ENCODE results near the gene FAM174B.

Gene FAM174B

GRCh38 chr15:92666780-92667179, 11.2 kb upstream of the FAM174B start:
- H3K4me3 ChIP-seq, result no peak overlapping the region
- peak overlapping the region; percentile 32 for H3K4me2 ChIP-seq
- H3K27me3 ChIP-seq, result no peaks in the 10 kb centered on the region
- H3K4me1 ChIP-seq, result peaks cover 29% of the 10 kb centered on the region
- H3K9me3 ChIP-seq, result no peaks in the 10 kb centered on the region
- no peak overlapping the region for H3K9ac ChIP-seq
- H3K36me3 ChIP-seq, result no peaks in the 10 kb centered on the region
- no peak overlapping the region for H3K27ac ChIP-seq
- TF ChIP-seq Cebpa-rat (IDR thresholded peaks at IDR 0.05), result no peak
- no peaks in the 10 kb centered on the region for H4K20me1 ChIP-seq

GRCh38 chr15:92665100-92665555, 9.6 kb upstream of the FAM174B start:
- Histone ChIP-seq H3K4me2 (no peak overlapping the region), H4K20me1 (no peaks in the 10 kb centered on the region), H3K9ac (no peak overlapping the region), H3K9me3 (no peaks in the 10 kb centered on the region), H3K4me1 (peaks cover 29% of the 10 kb centered on the region), H3K27ac (no peak overlapping the region), H3K36me3 (no peaks in the 10 kb centered on the region), H3K4me3 (no peak overlapping the region), H3K27me3 (no peaks in the 10 kb centered on the region)
- no peak for TF ChIP-seq Cebpa-rat (IDR thresholded peaks at IDR 0.05)

- Histone ChIP-seq H3K27ac (no peak overlapping the region), H3K27me3 (no peaks in the 10 kb centered on the region), H4K20me1 (no peaks in the 10 kb centered on the region), H3K36me3 (no peaks in the 10 kb centered on the region), H3K4me3 (no peak overlapping the region), H3K4me2 (no peak overlapping the region), H3K4me1 (peaks cover 29% of the 10 kb centered on the region), H3K9me3 (no peaks in the 10 kb centered on the region), H3K9ac (no peak overlapping the region)
- no peak for TF ChIP-seq Cebpa-rat (IDR thresholded peaks at IDR 0.05)
Observed at GRCh38 chr15:92664178-92664900, 8.8 kb upstream of the FAM174B start.

DNA sequence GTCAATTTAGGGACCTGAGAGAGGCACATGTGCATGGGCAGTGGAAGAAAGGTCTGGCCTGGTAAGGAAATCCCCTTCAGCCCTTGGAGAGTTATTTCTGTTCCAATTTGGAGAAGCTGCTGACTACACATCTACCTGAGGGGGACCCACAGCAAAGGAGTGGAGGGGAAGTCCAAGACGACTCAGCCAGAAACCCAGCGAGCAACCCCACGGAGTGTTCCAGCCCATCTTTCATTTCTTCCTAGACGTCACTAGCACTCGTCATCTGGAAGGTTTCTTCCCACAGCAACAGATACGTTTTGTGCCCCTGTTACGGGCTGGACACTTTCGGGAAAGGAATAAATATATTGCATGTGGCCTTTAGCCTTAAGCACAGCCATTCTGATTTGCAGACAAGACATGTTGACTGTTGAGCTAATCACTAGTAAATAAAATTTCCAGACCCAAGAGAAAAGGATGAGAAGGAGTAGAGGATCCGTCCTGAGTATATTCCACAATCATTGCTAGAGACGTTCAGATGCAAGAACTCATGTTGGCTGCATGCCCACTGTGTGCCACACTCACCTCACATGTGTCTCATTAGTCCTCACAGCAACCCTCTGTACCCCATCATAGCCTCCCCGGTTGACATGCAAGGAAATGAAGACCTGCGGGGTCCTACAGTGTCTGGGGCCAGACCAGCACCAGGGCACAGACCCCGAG, 7.8 kb upstream of the FAM174B start:
- no peaks in the 10 kb centered on the region for H3K27me3 ChIP-seq
- peaks cover 29% of the 10 kb centered on the region for H3K4me1 ChIP-seq
- no peak overlapping the region for H3K4me3 ChIP-seq
- TF ChIP-seq Cebpa-rat (IDR thresholded peaks at IDR 0.05), result no peak
- no peak overlapping the region for H3K9ac ChIP-seq
- no peaks in the 10 kb centered on the region for H4K20me1 ChIP-seq
- H3K4me2 ChIP-seq, result no peak overlapping the region
- H3K27ac ChIP-seq, result no peak overlapping the region
- H3K9me3 ChIP-seq, result no peaks in the 10 kb centered on the region
- no peaks in the 10 kb centered on the region for H3K36me3 ChIP-seq

GRCh38 chr15:92662762-92663161, 7.2 kb upstream of the FAM174B start:
- Histone ChIP-seq H3K4me1 (peaks cover 24% of the 10 kb centered on the region), H3K4me3 (no peak overlapping the region), H3K4me2 (no peak overlapping the region), H3K27ac (no peak overlapping the region), H4K20me1 (no peaks in the 10 kb centered on the region), H3K9ac (no peak overlapping the region), H3K9me3 (no peaks in the 10 kb centered on the region), H3K36me3 (no peaks in the 10 kb centered on the region), H3K27me3 (no peaks in the 10 kb centered on the region)
- TF ChIP-seq Cebpa-rat (IDR thresholded peaks at IDR 0.05), result no peak

GRCh38 chr15:92661956-92662355, 6.4 kb upstream of the FAM174B start:
- Histone ChIP-seq H3K27ac (no peak overlapping the region), H3K9ac (no peak overlapping the region), H3K27me3 (peaks cover 2% of the 10 kb centered on the region), H3K36me3 (no peaks in the 10 kb centered on the region), H3K4me2 (no peak overlapping the region), H3K9me3 (no peaks in the 10 kb centered on the region), H3K4me1 (peaks cover 16% of the 10 kb centered on the region), H3K4me3 (no peak overlapping the region), H4K20me1 (no peaks in the 10 kb centered on the region)
- no peak for TF ChIP-seq Cebpa-rat (IDR thresholded peaks at IDR 0.05)

GRCh38 chr15:92661069-92661468, 5.5 kb upstream of the FAM174B start:
- Histone ChIP-seq H3K4me1 (peaks cover 7% of the 10 kb centered on the region), H3K27me3 (peaks cover 11% of the 10 kb centered on the region), H3K27ac (no peak overlapping the region), H4K20me1 (no peaks in the 10 kb centered on the region), H3K4me2 (no peak overlapping the region), H3K36me3 (no peaks in the 10 kb centered on the region), H3K9ac (no peak overlapping the region), H3K4me3 (no peak overlapping the region), H3K9me3 (peaks cover 8% of the 10 kb centered on the region)
- TF ChIP-seq Cebpa-rat (IDR thresholded peaks at IDR 0.05), result no peak

DNA sequence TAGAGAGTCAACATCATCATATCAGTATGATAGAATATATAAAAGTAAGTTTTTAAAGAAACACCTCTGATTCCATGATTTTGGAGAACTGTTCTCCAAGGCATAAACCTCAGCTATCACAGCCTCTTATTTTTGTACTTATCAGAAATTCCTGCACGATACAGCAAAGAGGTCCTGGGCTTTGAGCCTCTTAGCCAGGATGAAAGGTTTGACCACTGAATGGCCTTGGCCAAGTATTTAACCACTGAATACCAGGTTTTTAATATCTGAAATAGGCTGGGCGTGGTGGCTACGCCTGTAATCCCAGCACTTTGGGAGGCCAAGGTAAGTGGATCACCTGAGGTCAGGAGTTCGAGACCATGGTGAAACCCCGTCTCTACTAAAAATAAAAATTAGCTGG, 1.9 kb upstream of the FAM174B start:
- Histone ChIP-seq H4K20me1 (no peaks in the 10 kb centered on the region), H3K4me3 (no peak overlapping the region), H3K27ac (no peak overlapping the region), H3K9ac (no peak overlapping the region), H3K4me1 (0 out of 2 replicates have a peak, but pooled peaks cover 7% of the 10 kb centered on the region), H3K36me3 (no peaks in the 10 kb centered on the region), H3K27me3 (peaks cover 39% of the 10 kb centered on the region), H3K4me2 (no peak overlapping the region), H3K9me3 (peaks cover 20% of the 10 kb centered on the region)
- no peak for TF ChIP-seq Cebpa-rat (IDR thresholded peaks at IDR 0.05)

DNA sequence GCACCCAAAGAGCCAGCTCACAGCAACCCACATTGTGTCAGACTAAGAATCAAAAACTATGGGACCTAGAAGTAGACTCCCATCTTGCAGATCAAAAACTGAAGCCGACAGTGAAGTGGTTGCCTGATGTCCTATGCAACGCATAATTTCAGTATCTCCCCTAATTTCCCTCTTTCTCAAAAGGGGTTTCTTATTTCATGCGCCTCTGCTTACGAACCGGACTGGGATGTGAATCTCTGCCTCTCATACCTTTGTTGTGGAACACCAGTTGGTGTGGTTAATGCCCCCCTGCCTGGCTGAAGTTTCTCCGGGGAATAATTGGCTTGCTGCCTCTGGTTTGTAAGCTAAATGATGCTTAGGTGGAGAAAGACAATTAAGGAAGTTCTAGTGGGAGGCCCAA, 514 bp upstream of the FAM174B start:
- Histone ChIP-seq H4K20me1 (no peaks in the 10 kb centered on the region), H3K27me3 (peaks cover 39% of the 10 kb centered on the region), H3K4me1 (0 out of 2 replicates have a peak, but pooled peaks cover 7% of the 10 kb centered on the region), H3K4me3 (no peak overlapping the region), H3K4me2 (no peak overlapping the region), H3K9me3 (peaks cover 21% of the 10 kb centered on the region), H3K36me3 (no peaks in the 10 kb centered on the region), H3K27ac (no peak overlapping the region), H3K9ac (no peak overlapping the region)
- TF ChIP-seq Cebpa-rat (IDR thresholded peaks at IDR 0.05), result no peak

- Histone ChIP-seq H3K9ac (no peak overlapping the region), H3K4me1 (0 out of 2 replicates have a peak, but pooled peaks cover 7% of the 10 kb centered on the region), H4K20me1 (no peaks in the 10 kb centered on the region), H3K4me2 (no peak overlapping the region), H3K27me3 (peaks cover 39% of the 10 kb centered on the region), H3K4me3 (no peak overlapping the region), H3K9me3 (peaks cover 30% of the 10 kb centered on the region), H3K27ac (no peak overlapping the region), H3K36me3 (no peaks in the 10 kb centered on the region)
- no peak for TF ChIP-seq Cebpa-rat (IDR thresholded peaks at IDR 0.05)
Observed at GRCh38 chr15:92654662-92655061, 913 bp downstream of the FAM174B start.

All from BLaER1 (cell line).